GM18870 (cell line): ENCODE results near the gene CMSS1.
A peak's percentile ranks its signal among the peaks of the same experiment; 100 is the strongest.

Experiments used
- ATAC-seq: cut with Tn5 transposase; IDR thresholded peaks from one replicate; pipeline ENCODE4 v1.9.1; 2021; ENCODE audit warnings: moderate library complexity; ENCODE audit not compliant: unreplicated experiment

Gene CMSS1

GRCh38 chr3:100124201-100124761, 306.6 kb downstream of the CMSS1 start:
- no peak for ATAC-seq

GRCh38 chr3:100125161-100125938, 307.7 kb downstream of the CMSS1 start:
- no peak for ATAC-seq

GRCh38 chr3:100127792-100128191, 310.1 kb downstream of the CMSS1 start:
- ATAC-seq = no peak

- ATAC-seq = no peak
Observed at GRCh38 chr3:100128565-100128964, 310.9 kb downstream of the CMSS1 start.

- ATAC-seq = no peak
Observed at GRCh38 chr3:100129941-100130340, 312.3 kb downstream of the CMSS1 start.

GRCh38 chr3:100131241-100131640, 313.6 kb downstream of the CMSS1 start:
- no peak for ATAC-seq

- ATAC-seq = no peak
Observed at GRCh38 chr3:100136921-100137320, 319.3 kb downstream of the CMSS1 start.

GRCh38 chr3:100140976-100141375, 323.3 kb downstream of the CMSS1 start:
- ATAC-seq = no peak

- no peak for ATAC-seq
Observed at GRCh38 chr3:100141586-100141985, 323.9 kb downstream of the CMSS1 start.

- ATAC-seq = peak; percentile 93
Observed at GRCh38 chr3:100144255-100144866, 326.7 kb downstream of the CMSS1 start.

- no peak for ATAC-seq
Observed at GRCh38 chr3:100149130-100149529, 331.5 kb downstream of the CMSS1 start.

- no peak for ATAC-seq
Observed at GRCh38 chr3:100149713-100150415, 332.2 kb downstream of the CMSS1 start.

GRCh38 chr3:100150473-100150872, 332.8 kb downstream of the CMSS1 start:
- ATAC-seq = no peak

- no peak for ATAC-seq
Observed at GRCh38 chr3:100151024-100151707, 333.5 kb downstream of the CMSS1 start.

GRCh38 chr3:100154171-100154570, 336.5 kb downstream of the CMSS1 start:
- no peak for ATAC-seq

GRCh38 chr3:100155128-100155527, 337.5 kb downstream of the CMSS1 start:
- ATAC-seq = no peak

- ATAC-seq = no peak
Observed at GRCh38 chr3:100155590-100155989, 337.9 kb downstream of the CMSS1 start.

GRCh38 chr3:100157685-100158084, 340.0 kb downstream of the CMSS1 start:
- ATAC-seq = no peak

GRCh38 chr3:100158918-100159330, 341.3 kb downstream of the CMSS1 start:
- ATAC-seq = no peak

GRCh38 chr3:100159331-100160153, 341.9 kb downstream of the CMSS1 start:
- ATAC-seq = no peak
